GM19452 (cell line): Measurements from ENCODE around the gene SF3A2.

ENCODE experiments used
- ATAC-seq: cut with Tn5 transposase; IDR thresholded peaks from one replicate; pipeline ENCODE4 v1.9.1; 2021; ENCODE audit not compliant: unreplicated experiment

Gene SF3A2

DNA sequence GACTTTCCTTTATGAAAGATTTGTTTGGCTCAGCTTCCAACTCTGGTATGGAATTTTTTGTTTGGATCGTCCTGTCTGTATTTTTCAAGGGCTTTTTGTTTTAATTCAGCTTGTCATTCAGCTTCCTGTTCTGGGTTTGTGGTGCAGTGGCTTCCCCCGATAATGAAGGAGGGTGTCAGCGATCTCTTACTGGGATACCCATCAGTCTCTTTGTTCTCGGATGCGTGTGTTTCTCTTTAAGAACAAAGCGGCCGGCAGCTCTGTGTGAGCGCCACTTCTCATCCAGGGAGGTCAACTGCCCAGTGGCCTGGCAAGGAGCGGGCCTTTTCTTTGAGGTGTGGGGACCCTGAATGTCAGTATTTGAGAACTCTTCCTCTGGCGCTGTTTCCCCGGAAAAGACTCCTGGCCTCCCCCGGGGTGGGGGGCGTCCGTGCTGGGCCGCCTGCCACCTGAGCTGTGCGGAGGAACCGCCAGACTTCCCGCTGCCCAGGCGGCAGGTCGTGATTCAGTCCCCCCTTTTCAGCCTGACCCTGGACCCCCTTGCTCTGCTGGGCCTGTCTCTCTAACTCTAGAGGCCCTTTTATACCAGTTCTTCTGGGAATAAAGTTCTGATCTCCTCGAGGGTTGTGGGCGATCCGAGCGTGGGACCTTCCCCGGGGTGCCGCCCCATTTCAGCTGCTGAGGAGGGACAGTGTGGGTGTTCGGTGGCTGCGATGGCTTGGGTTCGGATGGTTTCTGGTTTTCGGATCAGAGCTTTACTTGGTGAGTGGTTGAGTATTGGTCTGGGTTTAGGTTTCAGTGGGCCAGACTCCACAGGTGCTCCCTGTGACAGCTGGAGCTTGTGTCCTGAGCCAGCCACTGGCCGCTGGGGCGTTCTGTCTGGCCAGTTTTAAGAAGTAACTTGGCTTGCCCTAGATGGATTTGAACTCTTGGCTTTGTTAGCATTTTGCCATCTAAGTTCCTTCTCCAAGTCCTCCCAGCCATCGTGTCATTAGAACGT, 3.4 kb downstream of the SF3A2 start:
- no peak for ATAC-seq

DNA sequence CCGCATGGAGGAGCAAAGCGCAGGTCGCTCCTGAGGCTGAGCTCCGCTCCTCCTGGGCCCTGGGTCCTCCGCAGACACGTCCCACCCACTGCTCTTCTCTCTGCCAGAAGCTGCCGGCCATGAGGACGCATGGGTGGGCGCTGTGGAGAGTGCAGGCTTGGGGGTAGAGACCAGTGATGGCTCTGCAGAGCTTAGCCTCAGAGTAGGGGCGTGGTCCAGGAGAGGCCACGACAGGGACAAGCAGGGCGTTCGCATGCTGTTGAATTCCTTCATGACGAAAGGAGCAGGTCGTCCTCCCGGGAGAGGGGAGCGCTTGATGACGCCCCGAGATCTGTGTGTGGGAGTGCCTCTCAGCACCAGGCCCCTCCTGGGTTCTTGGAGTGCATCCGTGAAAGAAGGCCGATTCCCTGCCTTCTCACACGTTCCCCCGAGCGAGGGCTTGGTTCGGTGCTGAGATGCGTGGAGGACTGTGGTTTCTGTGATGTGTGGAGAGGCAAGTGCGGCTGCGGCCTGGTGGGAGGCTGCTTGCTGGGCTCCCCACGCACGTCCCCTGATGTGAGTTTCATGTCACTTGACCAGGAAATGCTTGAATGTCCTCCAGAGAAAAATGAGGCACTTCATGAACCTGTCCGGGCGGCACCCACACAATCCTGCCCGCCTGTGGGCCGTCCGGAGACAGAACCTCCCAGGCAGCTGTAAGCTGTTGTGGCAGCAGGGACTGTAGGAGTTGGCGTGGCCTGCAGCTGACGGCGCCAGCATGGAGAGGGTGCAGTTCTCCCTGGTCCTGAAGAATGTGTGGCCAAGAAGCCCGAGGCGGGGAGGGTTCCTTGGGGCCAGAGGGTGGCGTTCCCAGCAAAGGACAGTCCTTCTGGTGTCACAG, 4.5 kb downstream of the SF3A2 start:
- no peak for ATAC-seq

DNA sequence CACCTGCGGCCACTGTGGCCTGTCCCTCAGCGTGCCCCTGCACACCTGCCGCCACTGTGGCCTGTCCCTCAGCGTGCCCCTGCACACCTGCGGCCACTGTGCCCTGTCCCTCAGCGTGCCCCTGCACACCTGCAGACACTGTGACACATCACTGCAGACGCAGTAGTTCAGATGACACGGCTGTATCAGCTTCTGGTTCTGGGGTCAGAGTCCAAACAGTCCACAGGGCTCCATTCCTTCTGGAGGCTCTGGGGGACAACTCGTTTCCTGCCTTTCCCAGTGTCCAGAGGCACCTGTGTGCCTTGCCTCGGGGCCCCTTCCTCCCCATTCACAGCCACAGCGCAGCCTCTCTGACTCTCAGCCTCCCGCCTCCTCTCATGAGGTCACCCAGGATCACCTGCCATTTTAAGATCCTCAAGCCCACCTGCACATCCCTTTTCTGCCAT, 5.5 kb downstream of the SF3A2 start:
- no peak for ATAC-seq

DNA sequence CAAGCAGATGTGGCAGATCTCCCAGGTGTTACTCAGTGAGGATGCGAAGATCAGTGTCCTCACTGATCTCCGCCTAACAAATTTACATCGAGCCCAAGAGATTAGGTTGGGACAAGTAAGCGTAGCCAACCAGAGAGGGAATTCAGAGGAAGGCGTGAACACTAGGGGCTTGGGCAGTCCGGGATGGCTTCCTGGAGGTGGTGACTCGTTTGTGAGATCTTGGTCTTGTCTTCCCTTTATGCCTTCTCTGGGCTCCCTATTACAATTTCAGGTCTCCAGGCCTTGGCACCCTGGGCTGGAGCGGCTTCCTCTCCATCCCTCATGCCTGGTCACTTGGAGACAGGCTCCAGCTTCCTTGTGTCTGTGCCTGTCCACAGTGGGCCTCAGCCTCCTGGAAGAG, 6.2 kb downstream of the SF3A2 start:
- no peak for ATAC-seq

DNA sequence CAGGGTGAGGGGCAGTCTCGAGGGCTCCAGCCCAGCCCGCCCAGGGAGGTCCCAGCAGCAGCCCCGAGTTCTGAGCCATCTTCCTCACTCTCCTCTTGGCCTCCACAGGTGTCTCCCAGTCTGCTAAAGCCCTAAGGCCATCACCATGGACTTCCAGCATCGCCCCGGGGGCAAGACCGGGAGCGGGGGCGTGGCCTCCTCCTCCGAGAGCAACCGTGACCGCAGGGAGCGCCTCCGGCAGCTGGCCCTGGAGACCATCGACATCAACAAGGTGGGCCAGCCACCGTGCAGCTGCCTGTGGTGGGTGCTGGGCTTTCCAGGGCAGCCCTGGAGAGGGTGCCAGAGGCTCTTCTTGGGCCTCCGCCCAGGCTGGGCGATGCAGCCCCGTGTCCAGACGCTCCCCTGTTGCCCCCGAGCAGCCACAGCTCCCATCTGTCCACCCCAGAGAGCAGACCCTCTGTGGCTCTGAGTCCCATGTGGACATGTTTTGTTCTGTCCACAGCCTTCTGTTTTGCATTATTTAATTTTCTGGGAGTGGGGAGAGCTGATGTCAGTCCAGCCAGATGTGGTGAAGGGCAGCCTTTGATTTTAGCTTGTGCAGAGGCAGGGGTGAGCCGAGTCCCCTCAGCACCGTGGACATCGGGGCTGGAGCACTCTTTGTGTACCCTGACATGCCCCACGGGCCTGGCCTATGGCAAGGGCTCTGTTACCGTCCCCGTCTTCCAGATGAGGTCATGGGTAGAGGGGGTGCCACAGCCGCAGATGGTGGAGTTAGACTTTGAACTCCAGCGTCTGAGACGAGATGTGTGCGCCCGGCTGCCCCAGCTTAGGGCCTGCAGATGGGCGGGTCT, 6.9 kb downstream of the SF3A2 start:
- ATAC-seq, result no peak

DNA sequence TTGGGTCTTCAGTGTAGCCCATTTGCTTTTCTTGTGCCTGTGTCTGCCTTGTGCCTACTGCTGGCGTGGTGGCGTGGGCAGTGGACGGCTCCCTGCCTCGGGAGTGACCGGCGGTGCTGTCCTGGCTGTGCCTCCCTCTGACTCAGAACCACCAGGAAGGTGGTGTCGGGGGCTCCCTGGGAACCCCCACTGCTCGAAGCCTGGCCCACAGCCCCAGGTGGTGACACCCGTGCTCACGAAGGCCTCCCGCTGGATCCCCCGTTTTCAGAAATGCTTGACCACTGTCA, 7.4 kb downstream of the SF3A2 start:
- ATAC-seq, result no peak

DNA sequence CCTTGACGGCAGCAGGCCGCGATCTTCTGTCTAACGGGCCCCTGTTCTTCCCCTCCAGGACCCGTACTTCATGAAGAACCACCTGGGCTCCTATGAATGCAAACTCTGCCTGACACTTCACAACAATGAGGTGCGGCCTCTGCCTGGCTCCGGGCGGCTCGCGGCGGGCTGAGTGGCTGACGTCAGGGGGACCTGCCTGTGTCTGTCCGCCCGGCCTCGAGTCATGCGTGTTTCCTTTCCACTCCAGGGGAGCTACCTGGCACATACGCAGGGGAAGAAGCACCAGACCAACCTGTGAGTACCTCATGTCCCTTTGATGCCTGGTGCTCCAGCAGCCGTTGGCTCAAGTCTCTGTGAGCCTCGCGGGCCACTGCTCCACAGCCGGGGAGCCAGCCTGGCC, 7.9 kb downstream of the SF3A2 start:
- no peak for ATAC-seq

DNA sequence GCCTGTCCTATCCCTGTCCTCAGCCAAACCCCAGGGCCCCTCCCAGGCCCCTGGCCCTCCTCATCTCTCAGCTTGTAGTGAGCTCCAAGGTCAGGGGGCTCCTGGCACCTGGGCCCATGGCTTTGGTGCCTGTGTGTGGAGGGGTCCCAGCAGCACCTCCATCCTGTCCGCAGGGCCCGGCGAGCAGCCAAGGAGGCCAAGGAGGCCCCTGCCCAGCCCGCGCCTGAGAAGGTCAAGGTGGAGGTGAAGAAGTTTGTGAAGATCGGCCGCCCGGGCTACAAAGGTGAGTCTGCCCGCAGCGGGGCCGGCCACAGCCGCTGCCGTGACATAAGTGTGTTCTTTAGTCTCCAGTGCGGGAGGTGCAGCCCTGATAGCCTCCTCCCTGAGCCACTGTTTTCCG, 8.6 kb downstream of the SF3A2 start:
- ATAC-seq, result no peak

DNA sequence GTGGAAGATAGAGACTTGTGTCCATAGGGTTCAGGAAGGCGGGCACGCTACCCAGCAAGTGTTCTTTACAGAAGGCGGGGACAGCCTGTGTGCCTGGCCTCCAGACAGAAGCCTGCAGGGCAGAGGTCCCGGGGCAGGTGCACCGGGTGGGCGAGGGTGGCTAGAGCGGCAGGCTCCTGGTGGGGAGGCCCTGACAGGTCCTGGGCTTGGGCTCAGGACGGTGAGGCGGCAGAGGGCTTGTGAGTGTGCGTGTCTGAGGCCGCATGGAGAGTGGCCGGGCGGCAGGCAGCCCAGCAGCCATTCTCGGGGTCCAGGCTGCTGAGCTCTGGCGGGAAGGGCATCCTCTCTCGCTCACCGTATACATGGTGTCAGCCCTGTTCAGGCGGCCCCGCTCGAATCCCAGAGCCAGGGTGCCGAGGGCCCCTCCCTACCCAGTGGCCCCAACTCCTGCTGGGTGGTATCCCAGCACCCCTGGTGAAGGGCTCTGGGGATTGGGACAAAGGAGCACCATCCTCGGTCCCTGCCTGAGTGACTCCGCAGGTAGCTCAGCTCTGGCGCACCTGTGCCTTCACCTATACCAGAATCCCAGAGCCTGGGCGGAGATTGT, 9.5 kb downstream of the SF3A2 start:
- ATAC-seq, result no peak

DNA sequence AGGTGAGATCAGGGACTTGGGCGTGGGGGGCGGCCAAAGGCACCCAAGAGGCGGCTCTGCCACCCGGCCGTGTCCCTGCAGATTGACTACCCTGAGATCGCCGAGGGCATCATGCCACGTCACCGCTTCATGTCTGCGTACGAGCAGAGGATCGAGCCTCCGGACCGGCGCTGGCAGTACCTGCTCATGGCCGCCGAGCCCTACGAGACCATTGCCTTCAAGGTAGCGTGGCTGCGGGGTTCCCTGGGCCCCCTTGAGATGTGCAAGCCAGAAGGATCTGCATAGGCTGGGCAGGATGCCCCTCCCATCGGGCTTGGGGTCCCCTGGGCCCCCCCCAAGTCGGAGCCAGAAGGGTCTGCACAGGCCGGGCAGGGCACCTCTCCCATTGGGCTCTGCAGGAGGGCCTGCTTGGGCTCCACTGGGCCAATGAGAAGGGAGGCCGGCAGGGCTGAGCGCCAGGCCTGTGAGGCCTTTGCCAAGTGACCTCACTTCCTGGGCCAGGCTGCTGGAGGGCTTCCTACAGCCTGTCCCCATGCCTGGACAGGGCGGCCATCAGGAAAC, 10.3 kb downstream of the SF3A2 start:
- ATAC-seq, result no peak

DNA sequence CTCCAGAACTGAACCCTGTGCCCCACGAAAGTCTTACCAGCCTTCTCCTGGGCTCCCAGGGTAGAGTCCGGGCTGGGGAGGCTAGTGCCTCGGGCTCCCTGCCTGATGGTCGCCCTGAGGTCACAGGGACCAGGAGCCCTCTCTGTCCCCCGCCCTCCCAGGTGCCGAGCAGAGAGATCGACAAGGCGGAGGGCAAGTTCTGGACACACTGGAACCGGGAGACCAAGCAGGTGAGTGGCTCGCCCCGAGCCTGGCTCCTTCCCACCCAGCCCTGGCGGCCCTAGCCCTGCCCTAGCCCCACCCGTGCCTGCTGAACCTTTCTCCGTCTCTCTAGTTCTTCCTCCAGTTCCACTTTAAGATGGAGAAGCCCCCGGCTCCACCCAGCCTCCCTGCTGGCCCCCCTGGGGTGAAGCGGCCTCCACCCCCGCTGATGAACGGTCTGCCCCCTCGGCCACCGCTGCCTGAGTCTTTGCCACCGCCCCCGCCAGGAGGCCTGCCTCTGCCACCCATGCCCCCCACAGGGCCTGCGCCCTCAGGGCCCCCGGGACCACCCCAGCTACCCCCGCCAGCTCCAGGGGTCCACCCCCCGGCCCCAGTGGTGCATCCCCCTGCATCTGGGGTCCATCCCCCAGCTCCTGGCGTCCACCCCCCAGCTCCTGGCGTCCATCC, 10.9 kb downstream of the SF3A2 start:
- no peak for ATAC-seq

DNA sequence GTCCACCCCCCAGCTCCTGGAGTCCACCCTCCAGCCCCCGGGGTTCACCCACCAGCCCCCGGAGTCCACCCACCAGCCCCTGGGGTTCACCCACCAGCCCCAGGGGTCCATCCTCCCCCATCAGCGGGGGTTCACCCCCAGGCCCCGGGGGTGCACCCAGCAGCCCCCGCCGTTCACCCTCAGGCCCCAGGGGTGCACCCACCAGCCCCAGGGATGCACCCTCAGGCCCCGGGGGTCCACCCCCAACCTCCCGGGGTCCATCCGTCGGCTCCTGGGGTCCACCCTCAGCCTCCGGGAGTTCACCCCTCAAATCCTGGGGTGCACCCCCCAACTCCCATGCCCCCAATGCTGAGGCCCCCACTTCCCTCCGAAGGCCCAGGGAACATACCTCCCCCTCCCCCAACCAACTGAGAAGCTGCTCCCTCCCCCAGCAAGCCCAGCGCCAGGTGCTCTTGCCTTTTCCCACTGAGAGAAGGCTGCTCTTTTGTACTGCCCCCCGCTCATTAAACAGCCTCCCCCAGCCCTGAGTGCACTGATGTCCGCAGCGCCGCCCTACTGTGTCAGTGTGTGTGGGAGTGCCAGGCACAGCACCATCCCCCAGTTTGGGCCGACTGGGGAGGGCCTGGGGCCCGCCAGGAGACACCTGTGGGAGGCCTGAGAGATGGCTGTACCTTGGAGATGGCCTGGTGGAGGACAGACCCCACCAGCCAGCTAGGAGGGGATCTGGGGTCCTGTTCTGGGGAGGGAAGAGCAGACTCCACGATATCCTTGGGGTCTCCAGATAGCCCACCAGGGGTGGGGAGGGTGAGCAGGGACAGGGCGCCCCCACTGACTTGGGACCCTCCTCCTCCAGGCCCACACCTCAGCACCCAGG, 11.7 kb downstream of the SF3A2 start:
- no peak for ATAC-seq

DNA sequence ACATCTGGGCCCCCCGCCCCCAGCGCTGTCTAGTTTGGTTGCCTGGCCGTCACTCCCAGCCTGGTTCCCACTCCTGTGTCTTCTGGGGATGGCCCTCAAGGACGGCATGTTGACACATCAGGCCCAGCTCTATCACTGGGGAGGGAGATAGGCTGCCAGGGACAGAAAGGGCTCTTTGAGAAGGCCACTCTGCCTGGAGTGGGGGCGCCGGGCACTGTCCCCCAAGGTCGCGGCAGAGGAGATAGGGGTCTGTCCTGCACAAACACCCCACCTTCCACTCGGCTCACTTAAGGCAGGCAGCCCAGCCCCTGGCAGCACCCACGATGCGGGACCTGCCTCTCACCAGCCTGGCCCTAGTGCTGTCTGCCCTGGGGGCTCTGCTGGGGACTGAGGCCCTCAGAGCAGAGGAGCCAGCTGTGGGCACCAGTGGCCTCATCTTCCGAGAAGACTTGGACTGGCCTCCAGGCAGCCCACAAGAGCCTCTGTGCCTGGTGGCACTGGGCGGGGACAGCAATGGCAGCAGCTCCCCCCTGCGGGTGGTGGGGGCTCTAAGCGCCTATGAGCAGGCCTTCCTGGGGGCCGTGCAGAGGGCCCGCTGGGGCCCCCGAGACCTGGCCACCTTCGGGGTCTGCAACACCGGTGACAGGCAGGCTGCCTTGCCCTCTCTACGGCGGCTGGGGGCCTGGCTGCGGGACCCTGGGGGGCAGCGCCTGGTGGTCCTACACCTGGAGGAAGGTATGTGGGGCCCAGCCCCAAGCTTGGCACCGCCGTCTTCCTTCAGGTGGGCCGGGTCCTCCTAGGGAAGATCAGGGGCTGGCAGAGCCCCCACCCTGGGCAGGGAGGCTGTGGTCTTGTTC, 12.6 kb downstream of the SF3A2 start, which contains the start of gene AMH:
Gene AMH, plus strand, starts transcription at position 314 of the 857 bp plus-strand sequence. Its CDS starts 10 bp downstream, at position 324.
- ATAC-seq, result no peak

DNA sequence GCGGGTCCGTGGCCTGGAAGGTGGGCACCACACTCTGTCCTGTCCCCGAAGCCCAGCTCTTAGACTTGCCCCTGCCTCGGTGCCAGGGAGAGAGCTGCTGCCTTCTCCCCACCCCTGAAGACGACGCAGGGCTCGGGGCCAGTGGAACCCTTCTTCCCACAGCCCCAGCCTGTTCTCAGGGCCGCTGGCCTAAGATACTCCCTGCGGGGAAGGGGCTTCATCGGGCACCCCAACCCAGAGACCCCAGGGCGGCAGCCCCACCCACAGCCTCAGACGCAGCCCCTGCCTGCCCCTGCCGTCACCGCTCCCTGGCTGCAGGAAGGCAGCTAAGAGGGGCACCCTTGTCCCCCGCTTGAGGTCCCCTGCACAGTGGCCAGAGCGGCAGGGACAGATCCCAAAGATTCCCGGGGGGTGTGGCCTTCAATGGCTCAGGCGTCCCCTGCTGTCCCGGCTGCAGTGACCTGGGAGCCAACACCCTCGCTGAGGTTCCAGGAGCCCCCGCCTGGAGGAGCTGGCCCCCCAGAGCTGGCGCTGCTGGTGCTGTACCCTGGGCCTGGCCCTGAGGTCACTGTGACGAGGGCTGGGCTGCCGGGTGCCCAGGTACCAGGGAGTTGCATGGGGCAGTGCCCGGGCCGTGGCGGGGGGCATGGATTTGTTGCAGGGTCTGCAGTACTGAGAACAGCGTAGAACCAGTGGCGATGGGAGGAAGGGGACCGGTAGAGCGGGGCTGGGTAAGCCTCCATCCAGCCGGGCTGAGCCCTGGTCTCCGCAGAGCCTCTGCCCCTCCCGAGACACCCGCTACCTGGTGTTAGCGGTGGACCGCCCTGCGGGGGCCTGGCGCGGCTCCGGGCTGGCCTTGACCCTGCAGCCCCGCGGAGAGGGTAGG, 13.5 kb downstream of the SF3A2 start:
- ATAC-seq, result no peak

DNA sequence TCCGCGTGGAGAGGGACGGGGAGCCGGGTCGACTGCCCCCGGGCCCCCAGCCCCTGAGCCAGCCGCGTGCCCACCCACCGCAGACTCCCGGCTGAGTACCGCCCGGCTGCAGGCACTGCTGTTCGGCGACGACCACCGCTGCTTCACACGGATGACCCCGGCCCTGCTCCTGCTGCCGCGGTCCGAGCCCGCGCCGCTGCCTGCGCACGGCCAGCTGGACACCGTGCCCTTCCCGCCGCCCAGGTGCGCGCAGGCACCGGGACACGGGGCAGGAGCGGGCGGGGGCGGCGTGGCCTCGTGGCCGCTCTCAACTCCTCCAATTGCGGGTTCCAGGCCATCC, 14.1 kb downstream of the SF3A2 start:
- no peak for ATAC-seq

DNA sequence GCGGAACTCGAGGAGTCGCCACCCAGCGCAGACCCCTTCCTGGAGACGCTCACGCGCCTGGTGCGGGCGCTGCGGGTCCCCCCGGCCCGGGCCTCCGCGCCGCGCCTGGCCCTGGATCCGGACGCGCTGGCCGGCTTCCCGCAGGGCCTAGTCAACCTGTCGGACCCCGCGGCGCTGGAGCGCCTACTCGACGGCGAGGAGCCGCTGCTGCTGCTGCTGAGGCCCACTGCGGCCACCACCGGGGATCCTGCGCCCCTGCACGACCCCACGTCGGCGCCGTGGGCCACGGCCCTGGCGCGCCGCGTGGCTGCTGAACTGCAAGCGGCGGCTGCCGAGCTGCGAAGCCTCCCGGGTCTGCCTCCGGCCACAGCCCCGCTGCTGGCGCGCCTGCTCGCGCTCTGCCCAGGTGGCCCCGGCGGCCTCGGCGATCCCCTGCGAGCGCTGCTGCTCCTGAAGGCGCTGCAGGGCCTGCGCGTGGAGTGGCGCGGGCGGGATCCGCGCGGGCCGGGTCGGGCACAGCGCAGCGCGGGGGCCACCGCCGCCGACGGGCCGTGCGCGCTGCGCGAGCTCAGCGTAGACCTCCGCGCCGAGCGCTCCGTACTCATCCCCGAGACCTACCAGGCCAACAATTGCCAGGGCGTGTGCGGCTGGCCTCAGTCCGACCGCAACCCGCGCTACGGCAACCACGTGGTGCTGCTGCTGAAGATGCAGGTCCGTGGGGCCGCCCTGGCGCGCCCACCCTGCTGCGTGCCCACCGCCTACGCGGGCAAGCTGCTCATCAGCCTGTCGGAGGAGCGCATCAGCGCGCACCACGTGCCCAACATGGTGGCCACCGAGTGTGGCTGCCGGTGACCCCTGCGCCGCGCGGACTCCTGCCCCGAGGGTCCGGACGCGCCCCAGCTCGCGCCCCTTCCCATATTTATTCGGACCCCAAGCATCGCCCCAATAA, 14.8 kb downstream of the SF3A2 start:
- ATAC-seq, result no peak
